Measurements from ENCODE around the gene COQ7. TPM values are rescaled to one million over a fixed set of nuclear protein-coding genes. Genes with fewer than 3 reads are reported as not detected.

Gene COQ7
- total RNA-seq, 1 donor from 2014 or later, result 14.0 TPM

- peaks cover 17% of the 10 kb centered on the region for H3K4me1 ChIP-seq (ENCODE audit: insufficient read depth, low read length)
- TF ChIP-seq CTCF (IDR thresholded peaks at IDR 0.05; ENCODE audit: insufficient read depth, low read depth, low read length), result no peak
- TF ChIP-seq EZH2 (IDR thresholded peaks at IDR 0.05; ENCODE audit: insufficient read depth, low read length), result no peak
- H3K79me2 ChIP-seq (ENCODE audit: insufficient read depth, low read length), result no peaks in the 10 kb centered on the region
- H2AFZ ChIP-seq (ENCODE audit: low read depth, low read length), result no peak overlapping the region
- Mint-ChIP-seq H3K4me3 (ENCODE audit: unreplicated experiment) (no peak overlapping the region), H3K4me1 (ENCODE audit: low read depth, unreplicated experiment) (peaks cover 21% of the 10 kb centered on the region), H3K27me3 (ENCODE audit: low read depth, unreplicated experiment) (no peaks in the 10 kb centered on the region), H3K36me3 (ENCODE audit: low read depth, unreplicated experiment) (peaks cover 2% of the 10 kb centered on the region), H3K27ac (ENCODE audit: unreplicated experiment) (peak overlapping the region; percentile 16), H3K9me3 (ENCODE audit: unreplicated experiment) (peaks cover 6% of the 10 kb centered on the region)
- no peaks in the 10 kb centered on the region for H3K36me3 ChIP-seq (ENCODE audit: insufficient read depth, low read length)
- no peaks in the 10 kb centered on the region for H4K20me1 ChIP-seq (ENCODE audit: insufficient read depth, low read length)
- DNase-seq (ENCODE audit: low read depth) (no peak), FAIRE-seq (no peak)
- no peaks in the 10 kb centered on the region for H3K27me3 ChIP-seq (ENCODE audit: insufficient read depth, low read length)
- H3K9me3 ChIP-seq (ENCODE audit: insufficient read depth, low read depth, low read length), result no peaks in the 10 kb centered on the region
- H3K9ac ChIP-seq (ENCODE audit: low read length), result no peak overlapping the region
- H3K27ac ChIP-seq (ENCODE audit: low read depth, low read length), result no peak overlapping the region
- no peak overlapping the region for H3K4me2 ChIP-seq (ENCODE audit: low read length)
- H3K4me3 ChIP-seq (ENCODE audit: insufficient read depth, low read depth, low read length), result no peak overlapping the region
Measured at GRCh38 chr16:19128454-19129200, 61.2 kb downstream of the COQ7 start.

Other genes with a start within 250 kb of the COQ7 start
- gene SMG1, start 141.2 kb upstream of the COQ7 start, total RNA-seq, result 82.8 and 97.4 TPM in 2 replicates
- gene TMC7, start 83.7 kb upstream of the COQ7 start, total RNA-seq, result 4.7 and 6.7 TPM in 2 replicates
- 47.8 and 49.4 TPM in 2 replicates for gene ITPRIPL2, start 46.4 kb downstream of the COQ7 start, total RNA-seq
- 2.5 and 4.8 TPM in 2 replicates for gene SYT17, start 100.6 kb downstream of the COQ7 start, total RNA-seq
- not detected in 2 replicates for gene CLEC19A, start 218.1 kb downstream of the COQ7 start, total RNA-seq